ENCODE results near the gene HGFAC. TPM values are rescaled to one million over a fixed set of nuclear protein-coding genes. Genes with fewer than 3 reads are reported as not detected.

HGFAC gene
- total and polyA plus RNA-seq, 2 of the 13 experiments (the other 11 are each of a cell fraction or from before 2014, with no cell fraction given) = 8.5 to 63.6 TPM

DNA sequence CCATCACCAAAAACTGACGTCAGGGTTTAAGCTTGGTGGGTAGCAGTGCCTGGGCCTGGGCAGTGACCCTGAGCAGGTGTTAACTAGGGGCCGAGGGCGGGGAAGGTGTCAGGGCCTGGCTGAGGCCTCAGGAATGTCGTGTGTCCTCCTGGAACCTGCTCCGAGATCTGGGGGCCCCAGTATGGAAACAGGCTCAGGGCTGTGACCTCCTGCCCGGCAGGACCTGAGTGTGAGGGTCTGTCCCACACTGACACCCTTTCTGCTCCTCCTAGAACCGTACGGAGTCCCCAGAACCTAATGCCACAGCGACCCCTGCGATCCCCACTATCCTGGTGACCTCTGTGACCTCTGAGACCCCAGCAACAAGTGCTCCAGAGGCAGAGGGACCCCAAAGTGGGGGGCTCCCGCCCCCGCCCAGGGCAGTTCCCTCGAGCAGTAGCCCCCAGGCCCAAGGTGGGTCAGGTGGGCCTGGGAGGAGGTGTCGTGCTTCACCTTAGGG, 741 bp downstream of the HGFAC start:
- H2AFZ ChIP-seq (ENCODE audit: low read length) = no peak overlapping the region
- DNase-seq (ENCODE audit: low spot score) (peak; percentile 58), FAIRE-seq (peak; percentile 51), ATAC-seq (peak; percentile 56)
- H4K20me1 ChIP-seq (ENCODE audit: insufficient read depth, low read length) = no peaks in the 10 kb centered on the region
- H3K4me2 ChIP-seq (ENCODE audit: low read depth, low read length) = peak overlapping the region; percentile 96
- POLR2A ChIA-PET = interaction anchor here (1.2 to 3.5 kb wide), 8 partner anchors 9 to 96 kb away, joined by 3 to 22 read pairs (median 6); no protein-coding TSS in a partner anchor
- H3K4me3 ChIP-seq (replicated peaks in 1 of 3; ENCODE audit: insufficient read depth in 1 of 3, low read depth in 2 of 3, low read length in 3 of 3) = peak overlapping the region; percentile 52 to 71 (median 61); a peak in 5 of 6 replicates
- H3K27ac ChIP-seq (ENCODE audit: extremely low read length, insufficient read depth, low read length) = peak overlapping the region; percentile 89
- no CpG with 5 or more reads among the region's 14 CpGs for WGBS (ENCODE audit: low lambda C conversion rate)
- in situ Hi-C loops (cut with HindIII; ENCODE audit: extremely low pct_ligation_motif_present, low pct_unique_long_range_greater_than_20kb) (no loop called here), intact Hi-C loops (cut with micrococcal nuclease; ENCODE audit: unreplicated experiment) (loop anchor here (2.0 to 5.0 kb wide), 4 partner anchors 35 to 335 kb away; partner anchors contain the start of gene RGS12)
- CTCF ChIA-PET (ENCODE audit: low intra/inter-chr PET ratio, low total read pairs) = interaction anchor here (1.1 to 2.9 kb wide), 2 partner anchors 10 to 97 kb away, joined by 3 to 54 read pairs; no protein-coding TSS in a partner anchor
- H3K9ac ChIP-seq (ENCODE audit: insufficient read depth, low read depth, low read length) = peak overlapping the region; percentile 75
- no peaks in the 10 kb centered on the region for H3K79me2 ChIP-seq (ENCODE audit: insufficient read depth, low read length)
- BruUV-seq (replicated peaks) = no TSS peak
- peaks cover 44% of the 10 kb centered on the region for H3K4me1 ChIP-seq (ENCODE audit: insufficient read depth, low read length)
- H3K9me3 ChIP-seq (ENCODE audit: low read length) = no peaks in the 10 kb centered on the region
- H3K36me3 ChIP-seq (replicated peaks in 1 of 2; ENCODE audit: control insufficient read depth in 1 of 2, insufficient read depth in 2 of 2, low read length in 2 of 2) = no peaks in the 10 kb centered on the region; a peak in 1 of 5 replicates
- no peaks in the 10 kb centered on the region for H3K27me3 ChIP-seq (ENCODE audit: control insufficient read depth in 1 of 2, insufficient read depth in 2 of 2, low read length in 2 of 2)
- no peak for TF ChIP-seq JUN (CRISPR knock-in tag; IDR thresholded peaks at IDR 0.05)
- TF ChIP-seq CEBPB (IDR thresholded peaks at IDR 0.05; ENCODE audit: borderline replicate concordance, low read depth, low read length) = no peak
- TF ChIP-seq, protein P1, sequence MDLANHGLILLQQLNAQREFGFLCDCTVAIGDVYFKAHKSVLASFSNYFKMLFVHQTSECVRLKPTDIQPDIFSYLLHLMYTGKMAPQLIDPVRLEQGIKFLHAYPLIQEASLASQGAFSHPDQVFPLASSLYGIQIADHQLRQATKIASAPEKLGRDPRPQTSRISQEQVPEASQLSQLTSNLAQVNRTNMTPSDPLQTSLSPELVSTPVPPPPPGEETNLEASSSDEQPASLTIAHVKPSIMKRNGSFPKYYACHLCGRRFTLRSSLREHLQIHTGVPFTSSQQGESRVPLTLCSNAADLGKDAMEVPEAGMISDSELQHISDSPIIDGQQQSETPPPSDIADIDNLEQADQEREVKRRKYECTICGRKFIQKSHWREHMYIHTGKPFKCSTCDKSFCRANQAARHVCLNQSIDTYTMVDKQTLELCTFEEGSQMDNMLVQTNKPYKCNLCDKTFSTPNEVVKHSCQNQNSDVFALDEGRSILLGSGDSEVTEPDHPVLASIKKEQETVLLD (CRISPR knock-in tag; IDR thresholded peaks at IDR 0.05; ENCODE audit: low read depth) = no peak
- TF ChIP-seq, protein P2, sequence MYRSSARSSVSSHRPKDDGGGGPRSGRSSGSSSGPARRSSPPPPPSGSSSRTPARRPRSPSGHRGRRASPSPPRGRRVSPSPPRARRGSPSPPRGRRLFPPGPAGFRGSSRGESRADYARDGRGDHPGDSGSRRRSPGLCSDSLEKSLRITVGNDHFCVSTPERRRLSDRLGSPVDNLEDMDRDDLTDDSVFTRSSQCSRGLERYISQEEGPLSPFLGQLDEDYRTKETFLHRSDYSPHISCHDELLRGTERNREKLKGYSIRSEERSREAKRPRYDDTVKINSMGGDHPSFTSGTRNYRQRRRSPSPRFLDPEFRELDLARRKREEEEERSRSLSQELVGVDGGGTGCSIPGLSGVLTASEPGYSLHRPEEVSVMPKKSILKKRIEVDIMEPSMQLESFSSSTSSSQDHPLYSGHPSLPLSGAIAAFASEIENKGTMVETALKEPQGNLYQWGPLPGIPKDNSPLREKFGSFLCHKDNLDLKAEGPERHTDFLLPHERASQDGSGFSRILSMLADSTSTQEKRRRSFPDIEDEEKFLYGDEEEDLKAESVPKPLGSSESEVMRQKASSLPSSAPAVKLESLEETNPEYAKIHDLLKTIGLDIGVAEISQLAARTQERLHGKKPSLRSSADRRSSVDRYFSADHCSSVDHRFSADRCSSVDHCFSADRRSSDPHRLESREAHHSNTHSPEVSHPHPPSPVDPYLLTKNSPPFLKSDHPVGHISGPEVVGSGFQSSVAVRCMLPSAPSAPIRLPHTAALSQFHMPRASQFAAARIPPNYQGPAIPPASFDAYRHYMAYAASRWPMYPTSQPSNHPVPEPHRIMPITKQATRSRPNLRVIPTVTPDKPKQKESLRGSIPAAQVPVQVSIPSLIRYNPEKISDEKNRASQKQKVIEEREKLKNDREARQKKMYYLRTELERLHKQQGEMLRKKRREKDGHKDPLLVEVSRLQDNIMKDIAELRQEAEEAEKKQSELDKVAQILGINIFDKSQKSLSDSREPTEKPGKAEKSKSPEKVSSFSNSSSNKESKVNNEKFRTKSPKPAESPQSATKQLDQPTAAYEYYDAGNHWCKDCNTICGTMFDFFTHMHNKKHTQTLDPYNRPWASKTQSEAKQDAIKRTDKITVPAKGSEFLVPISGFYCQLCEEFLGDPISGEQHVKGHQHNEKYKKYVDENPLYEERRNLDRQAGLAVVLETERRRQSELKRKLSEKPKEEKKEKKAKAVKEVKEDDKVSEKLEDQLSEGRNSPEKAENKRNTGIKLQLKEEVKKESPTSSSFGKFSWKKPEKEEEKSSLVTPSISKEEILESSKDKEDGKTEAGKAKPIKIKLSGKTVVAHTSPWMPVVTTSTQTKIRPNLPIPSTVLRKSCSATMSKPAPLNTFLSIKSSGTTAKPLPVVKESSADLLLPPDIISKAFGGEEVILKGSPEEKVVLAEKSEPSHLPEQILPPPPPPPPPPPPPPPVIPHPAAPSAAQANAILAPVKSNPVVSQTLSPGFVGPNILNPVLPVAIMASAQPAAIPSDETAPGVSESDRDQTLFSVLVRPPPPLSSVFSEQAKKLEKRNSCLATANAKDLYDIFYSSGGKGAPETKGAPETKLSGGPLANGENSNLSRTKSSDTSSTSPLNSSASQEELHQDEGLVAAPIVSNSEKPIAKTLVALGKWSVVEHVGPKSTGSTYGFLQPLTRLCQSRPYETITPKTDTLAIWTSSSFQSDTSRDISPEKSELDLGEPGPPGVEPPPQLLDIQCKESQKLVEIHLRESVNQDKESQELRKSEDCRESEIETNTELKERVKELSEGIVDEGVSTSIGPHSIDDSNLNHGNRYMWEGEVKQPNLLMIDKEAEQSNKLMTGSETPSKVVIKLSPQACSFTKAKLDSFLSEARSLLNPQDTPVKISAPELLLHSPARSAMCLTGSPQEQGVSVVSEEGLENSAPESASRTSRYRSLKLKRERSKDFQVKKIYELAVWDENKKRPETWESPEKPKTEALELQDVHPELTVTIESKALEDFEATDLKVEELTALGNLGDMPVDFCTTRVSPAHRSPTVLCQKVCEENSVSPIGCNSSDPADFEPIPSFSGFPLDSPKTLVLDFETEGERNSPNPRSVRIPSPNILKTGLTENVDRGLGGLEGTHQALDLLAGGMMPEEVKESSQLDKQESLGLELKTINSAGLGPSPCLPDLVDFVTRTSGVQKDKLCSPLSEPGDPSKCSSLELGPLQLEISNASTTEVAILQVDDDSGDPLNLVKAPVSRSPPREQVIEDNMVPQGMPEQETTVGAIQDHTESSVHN (CRISPR knock-in tag; IDR thresholded peaks at IDR 0.05) = no peak
- TF ChIP-seq ZNF644 (CRISPR knock-in tag; IDR thresholded peaks at IDR 0.05; ENCODE audit: low read depth) = no peak
- no peak for TF ChIP-seq EHMT2 (IDR thresholded peaks at IDR 0.05; ENCODE audit: borderline replicate concordance, low read depth, low read length)
- TF ChIP-seq, protein P3, sequence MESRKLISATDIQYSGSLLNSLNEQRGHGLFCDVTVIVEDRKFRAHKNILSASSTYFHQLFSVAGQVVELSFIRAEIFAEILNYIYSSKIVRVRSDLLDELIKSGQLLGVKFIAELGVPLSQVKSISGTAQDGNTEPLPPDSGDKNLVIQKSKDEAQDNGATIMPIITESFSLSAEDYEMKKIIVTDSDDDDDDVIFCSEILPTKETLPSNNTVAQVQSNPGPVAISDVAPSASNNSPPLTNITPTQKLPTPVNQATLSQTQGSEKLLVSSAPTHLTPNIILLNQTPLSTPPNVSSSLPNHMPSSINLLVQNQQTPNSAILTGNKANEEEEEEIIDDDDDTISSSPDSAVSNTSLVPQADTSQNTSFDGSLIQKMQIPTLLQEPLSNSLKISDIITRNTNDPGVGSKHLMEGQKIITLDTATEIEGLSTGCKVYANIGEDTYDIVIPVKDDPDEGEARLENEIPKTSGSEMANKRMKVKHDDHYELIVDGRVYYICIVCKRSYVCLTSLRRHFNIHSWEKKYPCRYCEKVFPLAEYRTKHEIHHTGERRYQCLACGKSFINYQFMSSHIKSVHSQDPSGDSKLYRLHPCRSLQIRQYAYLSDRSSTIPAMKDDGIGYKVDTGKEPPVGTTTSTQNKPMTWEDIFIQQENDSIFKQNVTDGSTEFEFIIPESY (CRISPR knock-in tag; IDR thresholded peaks at IDR 0.05) = no peak
- no peak for TF ChIP-seq PAF1 (CRISPR knock-in tag; IDR thresholded peaks at IDR 0.05)
- TF ChIP-seq TEAD3 (CRISPR knock-in tag; optimal IDR thresholded peaks at IDR 0.05; ENCODE audit: borderline replicate concordance) = peak; percentile 84
- TF ChIP-seq SALL1 (CRISPR knock-in tag; IDR thresholded peaks at IDR 0.05) = no peak; the same call in 1 of the 2 replicates
- no peak for TF ChIP-seq KAT7 (CRISPR knock-in tag; IDR thresholded peaks at IDR 0.05; ENCODE audit: borderline replicate concordance)

Measured in HepG2 (cell line).